ENCODE data around the gene FGG. TPM values are rescaled to one million over a fixed set of nuclear protein-coding genes. Genes with fewer than 3 reads are reported as not detected.
A peak's percentile ranks its signal among the peaks of the same experiment; 100 is the strongest.

Gene FGG
- total and polyA plus RNA-seq, 8 donors: 1.2 to 384 (median 6.7) TPM; not detected in 4

DNA sequence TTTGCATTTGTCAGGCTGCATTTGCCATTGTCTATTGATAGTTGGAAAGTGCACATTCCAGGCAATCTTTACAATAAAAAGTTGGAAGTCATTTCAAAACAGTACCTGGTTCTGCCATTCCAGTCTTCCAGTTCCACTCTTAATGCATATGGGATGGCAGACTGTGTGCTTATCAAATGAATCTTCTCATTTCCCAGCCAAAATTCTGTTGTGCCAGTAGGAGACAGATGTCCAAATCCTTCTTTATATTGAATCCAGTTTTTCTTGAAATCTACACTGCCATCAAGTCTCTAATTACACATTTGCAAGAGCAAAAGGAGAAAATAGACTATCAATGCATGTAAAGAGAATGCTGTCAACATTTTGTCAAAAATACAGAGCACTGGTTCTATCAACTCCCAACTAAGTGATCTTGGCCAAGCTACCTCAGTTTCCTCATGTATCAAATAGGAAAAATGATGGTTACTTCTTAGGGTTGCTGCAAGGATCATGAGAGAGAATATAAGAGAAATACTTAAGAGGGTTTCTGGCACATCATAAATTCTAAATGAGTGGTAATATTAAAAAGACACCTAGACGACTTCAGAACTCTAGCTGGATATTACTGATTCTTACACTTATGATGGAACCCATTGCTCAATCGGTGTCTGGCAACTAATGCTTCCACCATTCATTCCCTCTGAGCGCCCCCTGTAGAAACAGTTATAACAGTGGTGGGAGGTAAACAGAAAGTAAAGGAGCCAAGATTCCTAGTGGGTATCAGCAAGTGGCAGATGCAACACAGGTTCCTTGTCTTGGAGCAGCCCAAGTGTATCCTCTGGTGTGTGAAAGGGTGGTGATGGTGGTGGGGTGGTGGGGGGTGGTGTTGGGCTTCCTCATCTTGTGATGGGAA is 3.8 kb downstream of the FGG start:
- Histone ChIP-seq H3K4me1 (no peaks in the 10 kb centered on the region), H3K9me3 (no peaks in the 10 kb centered on the region), H3K36me3 (no peaks in the 10 kb centered on the region), H3K27ac (no peak overlapping the region), H3K4me3 (peak overlapping the region in 1 of 2 donors; percentile 14), H3K27me3 (no peaks in the 10 kb centered on the region)
- no peak for DNase-seq
- TF ChIP-seq, protein P1, sequence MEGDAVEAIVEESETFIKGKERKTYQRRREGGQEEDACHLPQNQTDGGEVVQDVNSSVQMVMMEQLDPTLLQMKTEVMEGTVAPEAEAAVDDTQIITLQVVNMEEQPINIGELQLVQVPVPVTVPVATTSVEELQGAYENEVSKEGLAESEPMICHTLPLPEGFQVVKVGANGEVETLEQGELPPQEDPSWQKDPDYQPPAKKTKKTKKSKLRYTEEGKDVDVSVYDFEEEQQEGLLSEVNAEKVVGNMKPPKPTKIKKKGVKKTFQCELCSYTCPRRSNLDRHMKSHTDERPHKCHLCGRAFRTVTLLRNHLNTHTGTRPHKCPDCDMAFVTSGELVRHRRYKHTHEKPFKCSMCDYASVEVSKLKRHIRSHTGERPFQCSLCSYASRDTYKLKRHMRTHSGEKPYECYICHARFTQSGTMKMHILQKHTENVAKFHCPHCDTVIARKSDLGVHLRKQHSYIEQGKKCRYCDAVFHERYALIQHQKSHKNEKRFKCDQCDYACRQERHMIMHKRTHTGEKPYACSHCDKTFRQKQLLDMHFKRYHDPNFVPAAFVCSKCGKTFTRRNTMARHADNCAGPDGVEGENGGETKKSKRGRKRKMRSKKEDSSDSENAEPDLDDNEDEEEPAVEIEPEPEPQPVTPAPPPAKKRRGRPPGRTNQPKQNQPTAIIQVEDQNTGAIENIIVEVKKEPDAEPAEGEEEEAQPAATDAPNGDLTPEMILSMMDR (IDR thresholded peaks at IDR 0.05): no peak
- intact Hi-C loops (cut with DNase I): no loop called here
- no peak for ATAC-seq

DNA sequence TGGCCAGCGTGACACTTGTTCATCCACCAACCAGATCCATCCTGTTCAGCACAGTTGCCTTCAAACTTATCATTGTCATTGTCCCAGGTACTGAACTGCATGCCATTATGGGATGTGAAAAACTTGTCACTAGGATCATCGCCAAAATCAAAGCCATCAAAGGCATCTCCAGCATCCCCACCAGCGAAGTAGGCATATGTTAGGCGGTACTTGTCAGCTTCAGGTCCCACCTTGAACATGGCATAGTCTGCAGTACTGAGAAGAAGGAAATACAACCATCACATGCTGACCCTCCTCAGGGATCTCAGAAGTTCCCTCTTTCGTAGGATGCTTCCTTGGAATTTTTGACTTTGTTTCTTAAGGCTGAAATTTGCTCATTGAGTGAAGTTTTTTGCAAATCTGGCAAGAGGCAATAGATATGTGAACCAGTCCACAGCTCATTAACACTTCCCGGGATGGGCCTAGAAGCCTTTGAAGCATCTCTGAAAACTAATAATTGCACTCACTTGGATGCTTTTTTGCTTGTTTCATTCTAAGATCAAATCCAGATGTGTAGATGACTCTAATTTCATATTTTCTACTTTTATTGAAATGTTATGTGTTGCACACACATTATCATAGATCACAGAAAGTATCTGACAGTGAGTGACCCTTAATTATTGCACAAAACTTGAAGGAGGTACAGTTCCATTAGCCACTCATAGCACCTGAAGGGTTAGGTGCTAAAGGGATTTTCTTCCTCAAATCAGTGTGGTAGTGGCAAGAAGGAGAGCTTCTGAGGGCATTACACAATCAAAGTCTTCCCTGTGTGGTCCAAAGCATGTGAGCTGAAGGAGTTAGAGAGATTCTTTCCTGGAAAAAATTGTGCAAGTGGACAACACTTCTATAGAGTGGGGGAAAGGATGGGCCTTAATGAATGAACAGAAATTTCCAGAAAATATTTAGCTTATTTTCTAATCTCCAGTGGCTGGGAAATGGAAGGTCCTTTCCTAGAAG is 5.4 kb downstream of the FGG start:
- TF ChIP-seq, protein P1 (IDR thresholded peaks at IDR 0.05): no peak
- Histone ChIP-seq H3K27me3 (no peaks in the 10 kb centered on the region), H3K4me1 (no peaks in the 10 kb centered on the region), H3K36me3 (no peaks in the 10 kb centered on the region), H3K27ac (no peak overlapping the region), H3K9me3 (no peaks in the 10 kb centered on the region), H3K4me3 (no peak overlapping the region)
- ATAC-seq: peak; percentile 32
- intact Hi-C loops (cut with DNase I): no loop called here
- DNase-seq: no peak

DNA sequence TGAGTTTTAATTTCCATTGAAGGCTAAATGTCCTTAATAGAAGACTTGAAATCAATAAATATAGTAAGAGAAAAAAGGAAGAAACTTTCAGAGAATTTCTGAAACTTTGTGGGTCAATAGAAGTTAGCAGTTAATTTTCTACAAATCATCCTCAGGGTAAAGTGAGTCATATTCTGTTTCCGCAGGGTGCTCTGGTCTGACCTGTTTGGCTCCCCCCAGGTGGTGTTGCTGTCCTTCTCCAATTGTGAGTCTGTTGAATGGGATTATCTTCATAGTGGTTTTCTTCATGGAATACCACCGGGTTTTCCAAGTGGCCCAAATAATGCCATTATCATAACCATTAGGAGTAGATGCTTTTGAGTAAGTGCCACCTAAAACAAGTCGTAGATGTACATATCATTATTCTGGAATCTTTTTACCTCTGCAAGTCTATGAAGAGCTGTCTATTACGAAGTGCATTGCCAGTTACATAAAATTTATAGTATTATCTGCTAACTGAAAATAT is 7.7 kb downstream of the FGG start:
- Histone ChIP-seq H3K36me3 (no peaks in the 10 kb centered on the region), H3K27ac (no peak overlapping the region), H3K27me3 (no peaks in the 10 kb centered on the region), H3K9me3 (no peaks in the 10 kb centered on the region), H3K4me1 (no peaks in the 10 kb centered on the region), H3K4me3 (no peak overlapping the region)
- no peak for ATAC-seq
- intact Hi-C loops (cut with DNase I): no loop called here
- DNase-seq: no peak
- TF ChIP-seq, protein P1 (IDR thresholded peaks at IDR 0.05): no peak

DNA sequence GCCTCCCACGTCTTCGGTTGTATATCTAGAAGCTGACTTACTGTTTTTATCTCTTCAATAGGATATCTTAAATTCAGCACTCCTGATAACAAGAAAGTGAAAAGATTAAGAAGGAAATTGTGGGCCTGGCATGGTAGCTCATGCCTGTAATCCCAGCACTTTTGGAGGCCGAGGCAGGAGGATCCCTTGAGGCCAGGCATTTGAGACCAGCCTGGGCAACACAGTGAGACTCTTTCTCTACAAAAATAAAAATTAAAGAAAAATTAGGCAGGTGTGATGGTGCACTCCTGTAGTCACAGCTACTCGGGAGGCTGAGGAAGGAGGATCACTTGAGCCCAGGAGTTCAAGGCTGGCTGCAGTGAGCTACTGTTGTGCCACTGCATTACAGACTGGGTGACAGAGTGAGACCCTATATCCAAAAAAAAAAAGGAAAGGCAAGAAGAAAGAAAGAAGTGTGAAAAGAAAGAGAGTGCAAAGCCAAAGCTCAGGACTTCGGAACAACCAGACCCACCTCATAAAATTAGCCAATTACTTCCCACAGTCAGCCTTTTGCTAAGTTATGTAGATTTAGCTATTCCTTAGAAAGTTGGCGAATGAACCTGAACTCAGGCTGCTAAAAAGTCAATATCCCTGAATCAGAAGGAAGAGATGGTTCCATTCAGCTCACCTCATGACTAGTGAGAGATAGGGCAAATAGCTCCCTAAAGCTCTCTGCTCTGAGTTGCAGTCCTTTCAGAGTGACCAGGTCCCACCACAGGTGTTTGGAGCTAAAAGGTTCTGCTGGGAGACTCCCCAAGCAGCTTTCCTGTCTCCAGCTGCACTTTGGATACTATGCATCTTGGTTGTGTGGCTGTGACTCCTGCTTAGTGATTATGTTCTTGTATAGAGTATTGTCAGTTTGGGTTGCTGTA is 9.2 kb downstream of the FGG start:
- ATAC-seq (no peak), DNase-seq (no peak)
- intact Hi-C loops (cut with DNase I): no loop called here
- no peaks in the 10 kb centered on the region for H3K36me3 ChIP-seq
- H3K4me3 ChIP-seq: no peak overlapping the region
- no peaks in the 10 kb centered on the region for H3K9me3 ChIP-seq
- TF ChIP-seq, protein P1 (IDR thresholded peaks at IDR 0.05): no peak
- H3K27me3 ChIP-seq: no peaks in the 10 kb centered on the region
- no peak overlapping the region for H3K27ac ChIP-seq
- H3K4me1 ChIP-seq: no peaks in the 10 kb centered on the region
